OCI-LY7 (cell line): ENCODE measurements around the gene KCNMA1. TPM values are rescaled to one million over a fixed set of nuclear protein-coding genes. Genes with fewer than 3 reads are reported as not detected.

ENCODE experiments used
- BruUV-seq: library from RNA; stranded (reverse); fragments of 400-500 nt; replicated peaks from 2 replicates; lab custom pipeline; 2021; lab: Mats Ljungman, UMichigan
- CTCF ChIA-PET: fragments of 300-600 bp; sonication (Branson Sonifier 250); formaldehyde crosslinking; loops from one replicate; lab custom pipeline; 2022; ENCODE audit warnings: antibody characterized with exemption; ENCODE audit not compliant: unreplicated experiment; lab: Charles Lee
- POLR2A ChIA-PET: fragments of 300-600 bp; sonication (Branson Sonifier 250); formaldehyde crosslinking; loops from one replicate; lab custom pipeline; 2022; ENCODE audit warnings: antibody characterized with exemption; lab: Charles Lee
- DNase-seq: peaks from one replicate; pipeline ENCODE4 v3.0.0-alpha.2; 2015; ENCODE audit warnings: low spot score
- H2AFZ ChIP-seq: fragments of 200-600 bp; sonication (generic), shearing (Covaris generic); 2 replicates; pipeline ENCODE4 v1.6.1; 2014; ENCODE audit warnings: mild to moderate bottlenecking, antibody characterized with exemption, low read length, moderate library complexity
- H3K27ac ChIP-seq: fragments of 200-600 bp; sonication (generic); 2 replicates; pipeline ENCODE4 v1.5.1; 2014; ENCODE audit warnings: mixed run types, low read depth, mild to moderate bottlenecking, moderate library complexity, low read length, inconsistent platforms; ENCODE audit not compliant: poor library complexity, severe bottlenecking
- H3K36me3 ChIP-seq: fragments of 200-600 bp; sonication (generic); 2 replicates; pipeline ENCODE4 v1.6.1; 2014; ENCODE audit warnings: mild to moderate bottlenecking, antibody characterized with exemption, low read length, moderate library complexity, mixed read lengths; ENCODE audit not compliant: insufficient read depth
- H3K4me1 ChIP-seq: fragments of 200-600 bp; sonication (generic); 2 replicates; pipeline ENCODE4 v1.5.1; 2014; ENCODE audit warnings: mild to moderate bottlenecking, low read length; ENCODE audit not compliant: insufficient read depth, poor library complexity, severe bottlenecking
- H3K4me2 ChIP-seq: fragments of 200-600 bp; sonication (generic); 2 replicates; pipeline ENCODE4 v1.6.1; 2014; ENCODE audit warnings: mild to moderate bottlenecking, low read length
- H3K4me3 ChIP-seq: fragments of 200-600 bp; sonication (generic); 2 replicates; pipeline ENCODE4 v1.5.1; 2014; ENCODE audit warnings: mild to moderate bottlenecking, low read depth, low read length; ENCODE audit not compliant: poor library complexity, severe bottlenecking
- H3K79me2 ChIP-seq: fragments of 200-600 bp; sonication (generic); 2 replicates; pipeline ENCODE4 v1.6.1; 2016; ENCODE audit warnings: low read depth, mild to moderate bottlenecking, low read length, moderate library complexity, mixed read lengths; ENCODE audit not compliant: insufficient read depth
- H3K9me2 ChIP-seq: fragments of 200-600 bp; sonication (generic); 2 replicates; pipeline ENCODE4 v1.6.1; 2016; ENCODE audit warnings: mild to moderate bottlenecking, low read length, mixed read lengths; ENCODE audit not compliant: insufficient read depth
- H3K9me3 ChIP-seq: fragments of 200-600 bp; sonication (generic); 2 replicates; pipeline ENCODE4 v1.6.1; 2014; ENCODE audit warnings: mild to moderate bottlenecking, mixed run types, low read length, mixed read lengths
- H4K20me1 ChIP-seq: fragments of 200-600 bp; sonication (generic); 2 replicates; pipeline ENCODE4 v1.6.1; 2014; ENCODE audit warnings: mild to moderate bottlenecking, antibody characterized with exemption, low read length, moderate library complexity, mixed read lengths; ENCODE audit not compliant: insufficient read depth
- EZH2phosphoT487 ChIP-seq: fragments of 200-600 bp; sonication (generic); IDR thresholded peaks from 2 replicates; pipeline ENCODE4 v1.6.1; 2018; ENCODE audit warnings: low read depth, borderline replicate concordance, mild to moderate bottlenecking, mixed run types, antibody characterized with exemption, low read length, moderate library complexity, mixed read lengths
- intact Hi-C: fragments of 100-400 bp; cut with micrococcal nuclease; formaldehyde crosslinking; loops from one replicate; pipeline ENCODE4 v1.10.0; 2022; ENCODE audit not compliant: unreplicated experiment
- total RNA-seq, 2 experiments: library from RNA; depleted of rRNA in 1 of 2; stranded (reverse); fragments of >200 nt in 1 of 2; shearing (Covaris generic) in 1 of 2; gene quantifications; 2 replicates each; pipeline ENCODE4 v1.2.3, GENCODE V29; 2014 to 2022
- TF ChIP-seq, protein P1 (sequence below): fragments of 200-600 bp; sonication (generic); conservative IDR thresholded peaks from 2 replicates; pipeline ENCODE4 v1.5.1; 2014; ENCODE audit warnings: mild to moderate bottlenecking, antibody characterized with exemption, low read length, moderate library complexity, mixed read lengths

The KCNMA1 gene
- total RNA-seq, 2 experiments from 2014 or later, result not detected

DNA sequence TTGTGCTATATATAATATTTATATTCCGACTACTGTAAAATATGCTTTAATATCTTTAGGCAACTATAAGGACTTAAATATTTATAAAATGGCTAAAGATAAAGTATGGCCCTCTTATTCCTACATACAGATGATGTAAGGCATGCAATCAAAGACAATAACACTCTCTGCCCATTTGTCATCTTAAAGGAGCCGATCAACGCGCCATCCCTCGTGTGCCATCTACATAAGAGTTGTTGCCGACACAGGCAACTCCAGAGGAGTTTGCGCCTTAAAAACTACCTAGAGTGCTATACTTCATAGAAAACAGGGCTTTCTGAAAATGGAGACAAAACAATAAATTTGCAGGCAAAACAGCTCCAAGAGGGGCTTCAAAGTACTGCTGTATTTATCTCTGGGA lies 709.0 kb downstream of the KCNMA1 start:
- Histone ChIP-seq H3K27ac (no peak overlapping the region), H2AFZ (no peak overlapping the region), H4K20me1 (no peaks in the 10 kb centered on the region), H3K9me2 (no peaks in the 10 kb centered on the region; the same call in 1 of the 2 replicates), H3K4me2 (no peak overlapping the region), H3K36me3 (no peaks in the 10 kb centered on the region), H3K9me3 (no peaks in the 10 kb centered on the region), H3K4me3 (no peak overlapping the region), H3K79me2 (no peaks in the 10 kb centered on the region), H3K4me1 (no peaks in the 10 kb centered on the region)
- ChIA-PET CTCF (no interaction called here), POLR2A (no interaction called here)
- intact Hi-C loops, result no loop called here
- no peak for DNase-seq
- TF ChIP-seq, protein P1, sequence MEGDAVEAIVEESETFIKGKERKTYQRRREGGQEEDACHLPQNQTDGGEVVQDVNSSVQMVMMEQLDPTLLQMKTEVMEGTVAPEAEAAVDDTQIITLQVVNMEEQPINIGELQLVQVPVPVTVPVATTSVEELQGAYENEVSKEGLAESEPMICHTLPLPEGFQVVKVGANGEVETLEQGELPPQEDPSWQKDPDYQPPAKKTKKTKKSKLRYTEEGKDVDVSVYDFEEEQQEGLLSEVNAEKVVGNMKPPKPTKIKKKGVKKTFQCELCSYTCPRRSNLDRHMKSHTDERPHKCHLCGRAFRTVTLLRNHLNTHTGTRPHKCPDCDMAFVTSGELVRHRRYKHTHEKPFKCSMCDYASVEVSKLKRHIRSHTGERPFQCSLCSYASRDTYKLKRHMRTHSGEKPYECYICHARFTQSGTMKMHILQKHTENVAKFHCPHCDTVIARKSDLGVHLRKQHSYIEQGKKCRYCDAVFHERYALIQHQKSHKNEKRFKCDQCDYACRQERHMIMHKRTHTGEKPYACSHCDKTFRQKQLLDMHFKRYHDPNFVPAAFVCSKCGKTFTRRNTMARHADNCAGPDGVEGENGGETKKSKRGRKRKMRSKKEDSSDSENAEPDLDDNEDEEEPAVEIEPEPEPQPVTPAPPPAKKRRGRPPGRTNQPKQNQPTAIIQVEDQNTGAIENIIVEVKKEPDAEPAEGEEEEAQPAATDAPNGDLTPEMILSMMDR, result no peak
- no peak for TF ChIP-seq EZH2phosphoT487
- no TSS peak for BruUV-seq

DNA sequence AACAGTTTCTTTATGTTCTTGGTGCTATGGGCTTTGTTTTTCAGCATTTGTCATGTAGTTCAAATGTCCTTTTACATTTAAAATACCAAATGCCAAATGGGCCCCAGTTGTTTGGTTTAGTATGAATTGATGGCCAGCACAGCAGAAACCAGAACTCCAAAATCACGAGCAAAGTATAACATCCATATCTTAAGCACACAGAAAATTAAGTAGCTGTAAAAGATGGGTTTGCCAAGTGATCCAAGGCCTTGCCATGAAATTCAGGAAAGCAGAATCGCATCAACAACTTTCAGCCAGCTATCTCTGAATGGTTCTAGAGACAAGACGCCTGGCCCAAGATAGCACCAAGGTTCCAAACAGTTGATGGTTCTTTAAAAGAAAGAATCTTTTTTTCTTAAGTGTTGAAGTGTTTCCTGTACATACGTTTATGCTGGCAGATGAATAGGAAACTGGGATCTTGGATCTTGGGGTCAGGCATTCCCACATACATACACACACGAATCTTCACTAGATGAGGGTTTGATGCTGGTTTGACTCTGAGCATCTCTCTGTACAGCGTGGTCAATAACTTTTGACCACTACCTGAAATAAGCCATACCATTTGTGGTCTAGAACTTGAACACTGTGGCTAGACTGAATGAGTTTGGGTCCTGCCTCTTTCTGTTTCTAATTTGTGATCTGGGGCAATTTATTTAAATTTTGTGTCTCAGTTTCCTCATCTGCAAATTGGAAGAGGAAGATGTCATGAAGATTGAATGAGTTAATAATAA lies 711.8 kb downstream of the KCNMA1 start:
- H3K4me3 ChIP-seq, result no peak overlapping the region
- no peaks in the 10 kb centered on the region for H4K20me1 ChIP-seq
- TF ChIP-seq EZH2phosphoT487, result no peak
- TF ChIP-seq, protein P1, result no peak
- H2AFZ ChIP-seq, result no peak overlapping the region
- DNase-seq, result no peak
- no peak overlapping the region for H3K4me2 ChIP-seq
- no peaks in the 10 kb centered on the region; the same call in 1 of the 2 replicates for H3K9me2 ChIP-seq
- intact Hi-C loops, result no loop called here
- no TSS peak for BruUV-seq
- H3K9me3 ChIP-seq, result no peaks in the 10 kb centered on the region
- ChIA-PET POLR2A (no interaction called here), CTCF (no interaction called here)
- H3K79me2 ChIP-seq, result no peaks in the 10 kb centered on the region
- no peaks in the 10 kb centered on the region for H3K36me3 ChIP-seq
- no peak overlapping the region for H3K27ac ChIP-seq
- no peaks in the 10 kb centered on the region for H3K4me1 ChIP-seq

DNA sequence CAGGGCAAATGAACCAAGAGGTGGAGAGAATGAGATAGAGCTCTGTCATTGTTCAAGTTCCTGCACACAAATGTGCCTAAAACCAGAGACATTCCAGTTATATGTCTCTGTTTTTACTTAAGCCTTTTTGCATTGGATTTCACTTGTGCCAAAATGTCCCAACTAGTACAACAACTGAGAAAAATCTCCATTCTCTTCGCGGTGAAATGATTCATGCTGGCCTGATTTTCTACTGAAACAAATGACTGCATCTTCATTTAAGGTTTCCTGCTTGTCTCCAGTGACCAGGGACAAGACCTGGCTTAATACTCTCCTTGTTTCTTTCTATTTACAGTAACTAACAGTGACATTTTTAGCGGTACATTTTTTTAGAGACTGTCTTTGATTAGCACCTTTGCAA lies 714.9 kb downstream of the KCNMA1 start:
- Histone ChIP-seq H2AFZ (no peak overlapping the region), H3K9me2 (no peaks in the 10 kb centered on the region; the same call in 1 of the 2 replicates), H4K20me1 (no peaks in the 10 kb centered on the region), H3K4me1 (no peaks in the 10 kb centered on the region), H3K4me3 (no peak overlapping the region), H3K36me3 (no peaks in the 10 kb centered on the region), H3K79me2 (no peaks in the 10 kb centered on the region), H3K4me2 (no peak overlapping the region), H3K27ac (no peak overlapping the region), H3K9me3 (no peaks in the 10 kb centered on the region)
- no peak for DNase-seq
- ChIA-PET POLR2A (interaction anchor here (0.7 to 0.8 kb wide), 2 partner anchors 63 to 651 kb away, joined by 3 read pairs; no protein-coding TSS in a partner anchor), CTCF (no interaction called here)
- no TSS peak for BruUV-seq
- intact Hi-C loops, result no loop called here
- TF ChIP-seq, protein P1, result no peak
- no peak for TF ChIP-seq EZH2phosphoT487
